ENCODE data around the gene VAMP2.

The VAMP2 gene

DNA sequence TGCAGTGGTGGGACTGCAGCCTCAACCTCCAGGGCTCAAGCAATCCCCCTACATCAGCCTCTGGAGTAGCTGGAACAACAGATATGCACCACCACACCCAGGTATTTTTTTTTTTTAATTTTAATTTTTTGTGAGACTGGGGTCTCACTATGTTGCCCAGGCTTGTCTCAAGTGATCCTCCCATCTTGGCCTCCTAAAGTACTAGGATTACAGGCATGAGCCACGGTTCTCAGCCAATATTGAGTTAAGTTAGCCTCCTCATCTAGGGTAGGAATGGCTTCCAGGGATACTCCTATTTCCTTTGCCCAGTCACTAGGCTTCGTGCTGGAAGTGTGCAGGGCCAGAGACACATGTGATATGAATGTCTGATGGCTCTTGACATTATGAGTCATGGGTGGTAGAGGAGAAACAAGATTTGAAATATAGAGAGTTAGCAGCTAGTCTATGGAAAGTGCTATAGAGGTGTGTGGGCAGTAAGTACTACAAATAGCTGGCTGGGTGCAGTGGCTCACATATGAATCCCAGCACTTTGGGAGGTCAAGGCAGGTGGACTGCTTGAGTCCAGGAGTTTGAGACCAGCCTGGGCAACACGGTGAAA, 30.8 kb downstream of the VAMP2 start:
- TF ChIP-seq, protein P1, sequence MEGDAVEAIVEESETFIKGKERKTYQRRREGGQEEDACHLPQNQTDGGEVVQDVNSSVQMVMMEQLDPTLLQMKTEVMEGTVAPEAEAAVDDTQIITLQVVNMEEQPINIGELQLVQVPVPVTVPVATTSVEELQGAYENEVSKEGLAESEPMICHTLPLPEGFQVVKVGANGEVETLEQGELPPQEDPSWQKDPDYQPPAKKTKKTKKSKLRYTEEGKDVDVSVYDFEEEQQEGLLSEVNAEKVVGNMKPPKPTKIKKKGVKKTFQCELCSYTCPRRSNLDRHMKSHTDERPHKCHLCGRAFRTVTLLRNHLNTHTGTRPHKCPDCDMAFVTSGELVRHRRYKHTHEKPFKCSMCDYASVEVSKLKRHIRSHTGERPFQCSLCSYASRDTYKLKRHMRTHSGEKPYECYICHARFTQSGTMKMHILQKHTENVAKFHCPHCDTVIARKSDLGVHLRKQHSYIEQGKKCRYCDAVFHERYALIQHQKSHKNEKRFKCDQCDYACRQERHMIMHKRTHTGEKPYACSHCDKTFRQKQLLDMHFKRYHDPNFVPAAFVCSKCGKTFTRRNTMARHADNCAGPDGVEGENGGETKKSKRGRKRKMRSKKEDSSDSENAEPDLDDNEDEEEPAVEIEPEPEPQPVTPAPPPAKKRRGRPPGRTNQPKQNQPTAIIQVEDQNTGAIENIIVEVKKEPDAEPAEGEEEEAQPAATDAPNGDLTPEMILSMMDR (IDR thresholded peaks at IDR 0.05; ENCODE audit: insufficient read depth, low read depth, low read length, missing control alignments), result no peak
- no peak overlapping the region for H3K4me3 ChIP-seq (ENCODE audit: low read depth, low read length)
- no peak for DNase-seq (ENCODE audit: low read depth)

DNA sequence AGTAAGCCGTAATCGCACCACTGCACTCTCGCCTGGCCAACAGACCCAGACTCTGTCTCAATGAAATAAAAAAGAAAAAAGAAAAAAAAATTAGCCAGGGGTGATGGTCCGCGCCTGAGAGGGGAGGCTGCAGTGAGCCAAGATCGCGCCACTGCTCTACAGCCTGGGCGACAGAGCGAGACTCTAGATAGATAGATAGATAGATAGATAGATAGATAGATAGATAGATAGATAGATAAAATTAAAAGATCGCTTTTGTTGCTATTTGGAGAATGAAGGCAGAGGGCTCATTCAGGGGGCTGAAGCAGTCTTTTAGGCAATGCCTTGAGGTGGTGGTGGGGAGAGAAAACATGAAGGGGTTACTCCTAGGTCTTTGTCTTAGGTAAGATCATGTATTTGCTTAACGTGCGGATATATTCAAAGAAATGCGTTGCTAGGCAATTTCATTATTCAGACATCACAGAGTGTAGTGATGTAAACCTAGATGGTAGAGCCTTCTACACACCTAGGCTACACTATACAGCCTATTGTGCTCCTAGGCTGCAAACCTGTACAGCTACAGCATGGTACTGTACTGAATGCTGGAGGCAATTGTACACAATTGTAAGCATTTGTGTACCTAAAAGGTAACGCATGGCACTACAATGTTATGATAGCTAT, 34.5 kb downstream of the VAMP2 start:
- no peak for DNase-seq (ENCODE audit: low read depth)
- no peak overlapping the region for H3K4me3 ChIP-seq (ENCODE audit: low read depth, low read length)
- TF ChIP-seq, protein P1 (IDR thresholded peaks at IDR 0.05; ENCODE audit: insufficient read depth, low read depth, low read length, missing control alignments), result no peak

DNA sequence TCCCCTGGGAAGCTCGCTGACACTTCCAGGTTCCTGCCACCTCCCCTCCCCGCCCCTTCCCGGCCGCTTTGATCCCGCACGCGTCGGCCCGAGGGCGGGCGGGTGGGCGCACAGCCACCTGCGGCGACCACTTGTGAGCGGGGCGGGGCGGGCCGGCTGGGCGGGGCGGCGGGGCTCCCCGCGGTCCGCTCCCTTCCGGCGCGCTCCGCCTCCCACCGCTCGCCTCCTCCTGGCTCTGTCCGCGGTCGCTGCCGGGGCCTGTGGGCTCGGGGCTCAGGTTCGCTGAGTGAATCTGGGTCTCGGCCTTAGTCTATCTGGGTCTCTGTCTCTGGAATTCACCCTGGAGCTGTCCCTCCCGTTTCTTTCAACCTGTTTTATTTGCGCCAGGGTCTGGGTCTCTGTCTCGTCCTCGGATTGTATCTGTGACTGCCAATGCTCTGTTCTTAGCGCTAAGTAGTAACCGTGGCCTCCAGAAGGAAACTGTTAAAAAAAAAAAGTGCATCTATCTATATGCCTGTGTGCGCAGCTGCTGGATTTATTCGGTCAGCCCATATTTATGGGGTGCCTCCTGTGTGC, 36.2 kb downstream of the VAMP2 start:
- DNase-seq (ENCODE audit: low read depth), result peak; percentile 57
- TF ChIP-seq, protein P1 (IDR thresholded peaks at IDR 0.05; ENCODE audit: insufficient read depth, low read depth, low read length, missing control alignments), result no peak
- H3K4me3 ChIP-seq (ENCODE audit: low read depth, low read length), result peak overlapping the region; percentile 77

DNA sequence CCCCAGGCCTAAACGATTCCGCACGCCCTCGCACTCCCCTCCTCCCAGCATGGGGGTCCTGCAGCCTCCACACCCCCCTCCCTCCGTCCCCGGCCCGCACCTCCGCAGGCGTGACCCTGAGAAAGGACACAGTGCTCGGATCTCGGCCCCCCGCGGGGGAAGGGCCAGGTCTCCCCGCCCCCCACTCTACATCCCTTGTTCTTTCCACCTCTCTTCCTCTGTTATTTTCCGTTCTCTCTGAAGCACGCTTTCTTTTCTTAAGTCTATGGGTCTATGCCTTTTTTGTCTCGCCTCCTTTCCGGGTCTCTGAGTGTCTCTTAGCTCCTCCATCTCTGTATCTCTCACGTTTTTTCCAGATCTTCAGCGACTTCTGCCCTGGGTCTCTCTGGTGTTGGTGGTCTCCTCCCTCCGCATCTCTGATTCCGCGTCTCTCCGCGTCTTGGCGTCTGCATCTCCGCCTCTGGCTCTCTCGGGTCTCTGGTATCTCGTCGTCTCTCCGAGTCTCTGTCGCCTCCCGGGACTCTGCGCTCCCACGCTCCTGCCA, 36.7 kb downstream of the VAMP2 start:
- peak overlapping the region; percentile 77 for H3K4me3 ChIP-seq (ENCODE audit: low read depth, low read length)
- TF ChIP-seq, protein P1 (IDR thresholded peaks at IDR 0.05; ENCODE audit: insufficient read depth, low read depth, low read length, missing control alignments), result no peak
- no peak for DNase-seq (ENCODE audit: low read depth)

DNA sequence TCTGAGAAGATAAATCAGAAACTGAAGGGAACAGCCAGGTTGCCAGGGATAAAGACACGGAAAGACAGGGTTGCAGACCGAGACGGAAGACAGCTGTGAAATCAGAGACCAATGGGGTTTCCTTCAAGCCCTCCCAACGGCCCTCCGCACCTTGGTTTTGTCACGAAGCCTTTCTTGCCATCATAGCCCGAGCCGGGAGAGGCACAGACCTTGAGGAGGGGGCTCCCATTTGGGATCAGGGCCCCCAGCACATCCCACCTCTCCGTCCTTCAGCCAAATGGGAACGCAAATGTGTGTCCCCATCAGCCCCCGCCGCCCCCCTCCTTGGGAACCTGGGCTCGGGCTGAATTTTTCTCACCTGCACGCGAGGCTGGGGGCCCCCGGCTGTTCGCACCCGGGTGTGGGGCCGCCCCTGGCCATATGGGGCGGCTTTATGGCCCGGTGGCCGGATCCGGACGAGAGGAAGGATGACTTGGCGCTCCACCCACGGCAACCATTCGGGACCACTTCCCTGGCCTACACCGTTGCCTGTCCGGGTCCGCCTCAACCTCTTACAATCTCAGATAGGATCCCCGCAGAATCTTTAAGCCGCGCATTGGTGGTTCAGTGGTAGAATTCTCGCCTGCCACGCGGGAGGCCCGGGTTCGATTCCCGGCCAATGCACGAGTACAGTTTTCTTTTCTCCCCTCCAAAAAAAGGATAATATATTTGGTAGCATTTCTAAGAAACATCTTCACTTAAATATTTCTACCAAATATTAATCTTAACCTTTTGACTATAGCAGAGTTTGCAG, 37.4 kb downstream of the VAMP2 start:
- TF ChIP-seq, protein P1 (IDR thresholded peaks at IDR 0.05; ENCODE audit: insufficient read depth, low read depth, low read length, missing control alignments), result no peak
- peak; percentile 88 for DNase-seq (ENCODE audit: low read depth)
- peak overlapping the region; percentile 77 for H3K4me3 ChIP-seq (ENCODE audit: low read depth, low read length)

DNA sequence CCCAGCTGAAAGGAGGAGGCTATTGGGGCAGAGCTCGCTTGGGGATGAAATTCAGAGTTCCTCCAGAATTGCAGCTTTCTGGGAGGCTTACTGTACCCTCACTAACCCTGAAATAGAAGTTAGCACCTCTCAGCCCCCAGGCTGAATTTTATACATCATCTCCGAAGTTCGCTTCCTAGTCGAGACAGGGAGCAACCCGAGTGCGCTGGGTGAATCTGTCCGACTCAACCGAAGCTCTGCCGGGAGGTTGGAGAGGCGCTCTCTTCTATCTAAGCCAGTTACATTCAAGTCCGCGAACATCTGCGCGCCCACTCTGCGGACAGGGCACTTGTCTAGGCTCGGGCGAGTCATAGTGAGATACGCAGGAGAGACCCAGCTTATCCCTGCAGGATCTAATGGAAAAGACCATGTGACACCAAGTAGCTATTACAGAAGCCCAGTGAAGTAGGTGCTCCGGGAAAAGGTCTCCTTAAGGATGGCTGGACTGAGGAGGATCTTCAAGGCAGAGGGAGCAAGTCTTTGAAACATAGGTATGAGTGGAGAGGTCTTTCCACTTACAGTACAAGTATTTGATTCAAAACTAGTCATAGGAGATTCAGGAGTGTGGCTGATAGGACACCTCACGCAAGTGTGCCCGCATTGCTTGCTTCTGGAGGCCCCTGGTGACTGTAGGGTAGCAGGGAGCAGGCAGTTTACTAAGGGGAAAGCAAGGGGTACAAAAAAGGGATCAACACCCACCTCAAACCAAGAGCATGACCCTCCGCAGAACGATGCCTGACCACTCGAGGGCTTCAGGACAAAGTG, 38.2 kb downstream of the VAMP2 start:
- peak overlapping the region; percentile 77 for H3K4me3 ChIP-seq (ENCODE audit: low read depth, low read length)
- DNase-seq (ENCODE audit: low read depth), result peak; percentile 42
- TF ChIP-seq, protein P1 (IDR thresholded peaks at IDR 0.05; ENCODE audit: insufficient read depth, low read depth, low read length, missing control alignments), result no peak

Measured in GM12865 (cell line).